ENCODE results near the gene WSCD2.

DNA sequence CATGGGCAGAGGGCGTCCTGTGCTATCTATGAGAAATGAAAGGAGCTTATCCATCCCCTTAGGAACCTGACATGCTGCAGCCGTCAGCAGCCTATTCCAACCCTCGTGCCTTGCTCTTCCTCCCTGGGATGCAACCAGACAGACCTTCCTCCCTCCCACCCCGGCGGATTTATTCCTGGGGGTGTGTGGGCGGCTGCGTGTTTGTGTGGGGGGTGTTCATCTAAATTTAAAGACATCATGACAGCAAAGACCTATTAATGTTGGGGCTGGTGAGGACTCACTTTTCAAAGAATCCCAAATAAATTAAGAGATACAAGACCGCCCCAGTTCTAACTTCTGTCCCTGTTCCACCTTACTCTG, 52.0 kb downstream of the WSCD2 start:
- TF ChIP-seq, protein P1, sequence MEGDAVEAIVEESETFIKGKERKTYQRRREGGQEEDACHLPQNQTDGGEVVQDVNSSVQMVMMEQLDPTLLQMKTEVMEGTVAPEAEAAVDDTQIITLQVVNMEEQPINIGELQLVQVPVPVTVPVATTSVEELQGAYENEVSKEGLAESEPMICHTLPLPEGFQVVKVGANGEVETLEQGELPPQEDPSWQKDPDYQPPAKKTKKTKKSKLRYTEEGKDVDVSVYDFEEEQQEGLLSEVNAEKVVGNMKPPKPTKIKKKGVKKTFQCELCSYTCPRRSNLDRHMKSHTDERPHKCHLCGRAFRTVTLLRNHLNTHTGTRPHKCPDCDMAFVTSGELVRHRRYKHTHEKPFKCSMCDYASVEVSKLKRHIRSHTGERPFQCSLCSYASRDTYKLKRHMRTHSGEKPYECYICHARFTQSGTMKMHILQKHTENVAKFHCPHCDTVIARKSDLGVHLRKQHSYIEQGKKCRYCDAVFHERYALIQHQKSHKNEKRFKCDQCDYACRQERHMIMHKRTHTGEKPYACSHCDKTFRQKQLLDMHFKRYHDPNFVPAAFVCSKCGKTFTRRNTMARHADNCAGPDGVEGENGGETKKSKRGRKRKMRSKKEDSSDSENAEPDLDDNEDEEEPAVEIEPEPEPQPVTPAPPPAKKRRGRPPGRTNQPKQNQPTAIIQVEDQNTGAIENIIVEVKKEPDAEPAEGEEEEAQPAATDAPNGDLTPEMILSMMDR (conservative IDR thresholded peaks at IDR 0.05; ENCODE audit: low read length) = no peak
- TF ChIP-seq EZH2phosphoT487 (IDR thresholded peaks at IDR 0.05; ENCODE audit: borderline replicate concordance, low read depth, low read length) = no peak
